ENCODE measurements around the gene TOMM5.

GRCh38 chr9:37551468-37551867, 40.9 kb downstream of the TOMM5 start:
- TF ChIP-seq, protein P1, sequence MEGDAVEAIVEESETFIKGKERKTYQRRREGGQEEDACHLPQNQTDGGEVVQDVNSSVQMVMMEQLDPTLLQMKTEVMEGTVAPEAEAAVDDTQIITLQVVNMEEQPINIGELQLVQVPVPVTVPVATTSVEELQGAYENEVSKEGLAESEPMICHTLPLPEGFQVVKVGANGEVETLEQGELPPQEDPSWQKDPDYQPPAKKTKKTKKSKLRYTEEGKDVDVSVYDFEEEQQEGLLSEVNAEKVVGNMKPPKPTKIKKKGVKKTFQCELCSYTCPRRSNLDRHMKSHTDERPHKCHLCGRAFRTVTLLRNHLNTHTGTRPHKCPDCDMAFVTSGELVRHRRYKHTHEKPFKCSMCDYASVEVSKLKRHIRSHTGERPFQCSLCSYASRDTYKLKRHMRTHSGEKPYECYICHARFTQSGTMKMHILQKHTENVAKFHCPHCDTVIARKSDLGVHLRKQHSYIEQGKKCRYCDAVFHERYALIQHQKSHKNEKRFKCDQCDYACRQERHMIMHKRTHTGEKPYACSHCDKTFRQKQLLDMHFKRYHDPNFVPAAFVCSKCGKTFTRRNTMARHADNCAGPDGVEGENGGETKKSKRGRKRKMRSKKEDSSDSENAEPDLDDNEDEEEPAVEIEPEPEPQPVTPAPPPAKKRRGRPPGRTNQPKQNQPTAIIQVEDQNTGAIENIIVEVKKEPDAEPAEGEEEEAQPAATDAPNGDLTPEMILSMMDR (IDR thresholded peaks at IDR 0.05) = no peak
- TF ChIP-seq ZFX (IDR thresholded peaks at IDR 0.05; ENCODE audit: borderline replicate concordance) = no peak

Measured in 22Rv1 (cell line).